Astrocyte of the cerebellum (primary cell): Measurements from ENCODE around the gene VWA1.

ENCODE experiments used
- DNase-seq: peaks from one replicate; pipeline ENCODE4 v3.0.0-alpha.2; 2011; ENCODE audit warnings: low read depth
- H3K4me3 ChIP-seq: 2 replicates; pipeline ENCODE4 v1.5.1; 2011; ENCODE audit warnings: mild to moderate bottlenecking, low read depth, low read length, moderate library complexity
- in situ Hi-C: cut with HindIII; loops from 2 replicates; pipeline ENCODE4 v1.10.0; 2017; ENCODE audit warnings: low sequenced_read_pairs
- TF ChIP-seq, protein P1 (sequence below): IDR thresholded peaks from 2 replicates; pipeline ENCODE4 v1.5.1; 2012; ENCODE audit warnings: low read length, low read depth, moderate library complexity, mild to moderate bottlenecking; ENCODE audit errors: missing control alignments

Gene VWA1

DNA sequence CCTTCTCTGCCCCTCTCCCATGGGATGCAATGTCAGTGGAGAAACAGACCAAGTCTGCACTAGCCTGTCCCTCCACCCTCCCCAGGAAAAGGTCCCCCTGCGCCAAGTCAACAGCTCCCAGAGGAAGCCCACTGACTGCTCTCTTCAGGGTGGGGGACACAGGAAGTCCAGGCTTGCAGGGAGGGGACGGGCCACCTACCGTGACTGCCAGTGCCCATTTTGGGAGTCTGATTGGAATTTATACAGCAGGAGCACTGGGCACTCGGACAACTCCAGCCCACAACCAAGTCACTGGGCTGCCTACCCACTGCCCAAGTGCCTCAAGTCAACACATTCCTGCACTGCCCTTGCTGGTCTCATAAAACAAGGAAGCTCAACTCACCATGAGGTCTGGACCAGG, 42.5 kb upstream of the VWA1 start:
- H3K4me3 ChIP-seq: no peak overlapping the region
- no peak for DNase-seq
- TF ChIP-seq, protein P1, sequence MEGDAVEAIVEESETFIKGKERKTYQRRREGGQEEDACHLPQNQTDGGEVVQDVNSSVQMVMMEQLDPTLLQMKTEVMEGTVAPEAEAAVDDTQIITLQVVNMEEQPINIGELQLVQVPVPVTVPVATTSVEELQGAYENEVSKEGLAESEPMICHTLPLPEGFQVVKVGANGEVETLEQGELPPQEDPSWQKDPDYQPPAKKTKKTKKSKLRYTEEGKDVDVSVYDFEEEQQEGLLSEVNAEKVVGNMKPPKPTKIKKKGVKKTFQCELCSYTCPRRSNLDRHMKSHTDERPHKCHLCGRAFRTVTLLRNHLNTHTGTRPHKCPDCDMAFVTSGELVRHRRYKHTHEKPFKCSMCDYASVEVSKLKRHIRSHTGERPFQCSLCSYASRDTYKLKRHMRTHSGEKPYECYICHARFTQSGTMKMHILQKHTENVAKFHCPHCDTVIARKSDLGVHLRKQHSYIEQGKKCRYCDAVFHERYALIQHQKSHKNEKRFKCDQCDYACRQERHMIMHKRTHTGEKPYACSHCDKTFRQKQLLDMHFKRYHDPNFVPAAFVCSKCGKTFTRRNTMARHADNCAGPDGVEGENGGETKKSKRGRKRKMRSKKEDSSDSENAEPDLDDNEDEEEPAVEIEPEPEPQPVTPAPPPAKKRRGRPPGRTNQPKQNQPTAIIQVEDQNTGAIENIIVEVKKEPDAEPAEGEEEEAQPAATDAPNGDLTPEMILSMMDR: no peak
- in situ Hi-C loops: no loop called here

DNA sequence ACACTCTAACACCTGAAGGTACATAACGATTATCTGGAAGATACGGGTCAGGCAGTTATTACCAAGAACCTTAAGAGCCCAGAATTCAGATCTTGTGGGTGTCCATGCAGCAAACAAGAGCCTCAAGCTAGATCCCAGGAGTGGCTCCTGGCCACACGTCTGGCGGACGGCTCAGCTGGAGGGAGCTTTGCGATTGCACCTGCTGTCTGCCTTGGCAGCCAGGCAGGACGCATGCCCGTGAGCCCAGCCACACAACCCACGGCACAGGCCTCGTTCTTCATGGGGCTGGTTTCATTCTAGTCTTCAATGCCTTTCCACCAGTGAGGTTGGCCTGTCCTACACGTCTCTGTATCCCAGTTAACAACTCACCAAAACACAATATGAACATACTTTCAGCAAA, 42.1 kb upstream of the VWA1 start:
- TF ChIP-seq, protein P1: no peak
- no peak for DNase-seq
- in situ Hi-C loops: no loop called here

DNA sequence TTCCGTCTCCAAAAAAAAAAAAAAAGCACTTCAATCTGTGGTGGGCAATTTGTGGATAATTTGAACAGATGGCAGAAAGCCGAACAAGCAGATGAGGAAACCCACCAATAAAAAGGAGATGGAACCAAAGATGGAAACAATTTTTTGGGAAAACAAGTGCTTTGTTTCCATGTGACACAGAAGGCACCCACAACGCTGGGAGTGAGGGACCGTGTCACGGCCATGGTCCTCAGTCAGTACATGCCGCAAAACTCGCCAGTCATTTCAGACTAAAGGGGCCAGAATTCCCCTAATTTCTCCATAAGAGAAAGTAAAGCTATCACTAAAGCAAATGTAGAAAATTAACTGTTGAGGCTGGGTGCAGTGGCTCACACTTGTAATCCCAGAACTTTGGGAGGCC, 41.4 kb upstream of the VWA1 start:
- TF ChIP-seq, protein P1: no peak
- H3K4me3 ChIP-seq: no peak overlapping the region
- no peak for DNase-seq
- in situ Hi-C loops: no loop called here

More for the DNA sequence above, 42.1 kb upstream of the VWA1 start:
- no peak overlapping the region for H3K4me3 ChIP-seq

DNA sequence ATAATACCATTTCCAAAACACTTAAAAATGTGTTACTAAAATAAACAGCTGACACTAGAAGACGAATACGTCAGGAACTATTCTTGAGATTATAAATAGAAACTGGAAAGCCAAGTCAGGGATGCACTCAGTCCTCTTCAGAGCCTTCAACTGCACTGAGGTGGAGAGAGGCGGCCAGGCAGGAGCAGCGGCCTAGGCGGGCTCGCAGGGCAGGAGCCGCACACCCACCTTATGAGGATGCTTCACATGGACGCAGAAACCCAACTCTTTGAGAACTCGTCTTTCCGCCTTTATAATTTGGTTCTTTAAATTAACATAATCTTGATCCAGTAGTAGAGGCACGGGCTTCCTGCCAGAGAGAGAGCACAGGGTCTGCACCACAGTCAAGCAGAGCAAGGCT, 40.3 kb upstream of the VWA1 start:
- H3K4me3 ChIP-seq: no peak overlapping the region
- in situ Hi-C loops: no loop called here
- TF ChIP-seq, protein P1: no peak
- DNase-seq: no peak

DNA sequence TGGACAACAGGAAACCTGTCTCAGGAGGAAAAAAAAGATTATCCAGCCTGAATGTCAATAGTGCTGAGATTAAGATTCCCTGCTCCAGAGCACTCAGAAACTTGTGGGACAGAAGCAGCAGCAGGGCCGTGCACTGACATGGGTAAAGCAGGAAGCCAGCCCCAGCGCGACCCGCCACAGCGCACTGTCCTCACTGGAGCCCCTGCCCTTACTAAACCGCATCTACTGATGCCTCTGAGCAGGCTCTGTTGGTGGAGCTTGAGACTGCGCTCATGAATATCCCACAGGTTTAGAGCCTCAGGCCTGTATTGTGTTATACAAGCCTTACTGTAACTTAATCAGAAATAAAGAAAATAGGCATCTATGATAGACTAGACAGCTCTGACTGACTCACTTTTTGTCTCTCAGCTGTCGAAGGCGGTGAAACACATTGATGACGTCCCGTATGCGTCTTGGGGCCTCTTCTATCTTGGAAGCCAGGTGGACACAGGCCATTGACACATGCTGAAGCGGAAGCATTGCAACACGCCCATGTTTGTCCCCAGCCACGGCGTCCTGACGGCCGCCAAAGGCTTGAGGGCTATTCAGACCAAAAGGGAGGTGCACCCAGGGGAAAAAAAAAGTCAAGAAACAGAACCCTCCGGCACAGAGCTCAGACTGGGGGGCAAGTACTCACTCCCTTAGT, 37.5 kb upstream of the VWA1 start:
- DNase-seq: no peak
- H3K4me3 ChIP-seq: peak overlapping the region; percentile 97
- in situ Hi-C loops: no loop called here
- TF ChIP-seq, protein P1: no peak

DNA sequence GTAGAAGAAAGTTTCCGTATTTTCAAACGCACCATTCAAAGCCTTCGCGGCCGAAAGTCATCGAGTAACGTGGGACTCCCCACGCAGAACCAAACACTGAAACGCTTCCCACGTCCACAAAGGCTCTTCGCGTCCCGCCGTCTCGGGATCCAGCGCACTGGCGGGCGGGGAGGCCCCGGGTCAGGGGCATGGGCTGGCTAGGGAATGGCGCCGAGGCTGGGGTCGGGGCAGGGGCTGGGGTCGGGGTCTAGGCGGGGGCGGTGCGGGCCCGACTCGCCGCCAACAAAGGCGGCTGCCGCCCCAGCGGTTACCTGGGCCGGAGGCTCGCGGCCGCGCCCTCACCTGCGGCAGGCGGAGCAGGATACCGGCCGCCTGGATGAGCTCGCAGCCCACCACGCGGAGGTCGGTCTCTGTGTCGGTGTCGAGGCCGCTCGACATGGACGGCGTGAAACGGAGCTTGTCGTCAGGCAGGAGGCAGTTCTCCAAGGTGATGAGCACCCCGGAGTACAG, 36.8 kb upstream of the VWA1 start:
- H3K4me3 ChIP-seq: peak overlapping the region; percentile 97
- TF ChIP-seq, protein P1: no peak
- DNase-seq: no peak
- in situ Hi-C loops: no loop called here
